Measurements from ENCODE around the gene IQGAP2. TPM values are rescaled to one million over a fixed set of nuclear protein-coding genes. Genes with fewer than 3 reads are reported as not detected.

The IQGAP2 gene
- total RNA-seq, 1 experiment from 2014 or later: 1.5 TPM

GRCh38 chr5:76718880-76719279, 315.8 kb downstream of the IQGAP2 start:
- peak overlapping the region; percentile 51 for H3K27ac Mint-ChIP-seq (ENCODE audit: low read depth, unreplicated experiment)
- CTCF ChIA-PET: interaction anchor here (0.8 to 1.3 kb wide), 3 partner anchors 9 to 19 kb away, joined by 4 to 5 read pairs (median 5); no protein-coding TSS in a partner anchor

GRCh38 chr5:76720988-76721569, 318.0 kb downstream of the IQGAP2 start:
- no peaks in the 10 kb centered on the region for H3K27me3 Mint-ChIP-seq (ENCODE audit: insufficient read depth, unreplicated experiment)
- ChIA-PET POLR2A (no interaction called here), CTCF (interaction anchor here (0.6 to 2.8 kb wide), 3 partner anchors 26 to 67 kb away, joined by 3 to 14 read pairs (median 3); no protein-coding TSS in a partner anchor)
- peaks cover 25% of the 10 kb centered on the region for H3K4me1 Mint-ChIP-seq (ENCODE audit: insufficient read depth, unreplicated experiment)
- no TSS peak for BruUV-seq (replicated peaks)
- no peaks in the 10 kb centered on the region for H3K9me3 Mint-ChIP-seq (ENCODE audit: unreplicated experiment)
- no peak for DNase-seq (ENCODE audit: unreplicated experiment)
- H3K27ac Mint-ChIP-seq (ENCODE audit: low read depth, unreplicated experiment): no peak overlapping the region
- H3K36me3 Mint-ChIP-seq (ENCODE audit: insufficient read depth, unreplicated experiment): peaks cover 23% of the 10 kb centered on the region
- intact Hi-C loops (cut with micrococcal nuclease): no loop called here
- no peak overlapping the region for H3K4me3 Mint-ChIP-seq (ENCODE audit: unreplicated experiment)
- TF ChIP-seq CTCF (IDR thresholded peaks at IDR 0.05; ENCODE audit: unreplicated experiment): no peak

More at GRCh38 chr5:76718880-76719279, 315.8 kb downstream of the IQGAP2 start:
- H3K27me3 Mint-ChIP-seq (ENCODE audit: insufficient read depth, unreplicated experiment): no peaks in the 10 kb centered on the region
- H3K36me3 Mint-ChIP-seq (ENCODE audit: insufficient read depth, unreplicated experiment): peaks cover 17% of the 10 kb centered on the region
- no peak for DNase-seq (ENCODE audit: unreplicated experiment)
- H3K4me3 Mint-ChIP-seq (ENCODE audit: unreplicated experiment): no peak overlapping the region
- H3K9me3 Mint-ChIP-seq (ENCODE audit: unreplicated experiment): no peaks in the 10 kb centered on the region
- BruUV-seq (replicated peaks): no TSS peak
- POLR2A ChIA-PET: no interaction called here
- no peak for TF ChIP-seq CTCF (IDR thresholded peaks at IDR 0.05; ENCODE audit: unreplicated experiment)
- intact Hi-C loops (cut with micrococcal nuclease): loop anchor here (5.0 kb wide), 2 partner anchors 38 to 53 kb away; no protein-coding TSS in a partner anchor
- H3K4me1 Mint-ChIP-seq (ENCODE audit: insufficient read depth, unreplicated experiment): peaks cover 16% of the 10 kb centered on the region

GRCh38 chr5:76723266-76723665, 320.2 kb downstream of the IQGAP2 start:
- no peak for DNase-seq (ENCODE audit: unreplicated experiment)
- Mint-ChIP-seq H3K9me3 (ENCODE audit: unreplicated experiment) (peaks cover 4% of the 10 kb centered on the region), H3K27me3 (ENCODE audit: insufficient read depth, unreplicated experiment) (no peaks in the 10 kb centered on the region), H3K4me1 (ENCODE audit: insufficient read depth, unreplicated experiment) (peaks cover 18% of the 10 kb centered on the region), H3K36me3 (ENCODE audit: insufficient read depth, unreplicated experiment) (peaks cover 30% of the 10 kb centered on the region), H3K27ac (ENCODE audit: low read depth, unreplicated experiment) (peak overlapping the region; percentile 77), H3K4me3 (ENCODE audit: unreplicated experiment) (no peak overlapping the region)
- BruUV-seq (replicated peaks): no TSS peak
- CTCF ChIA-PET: interaction anchor here (1.2 to 2.8 kb wide), 2 partner anchors 51 to 139 kb away, joined by 3 to 14 read pairs; no protein-coding TSS in a partner anchor
- no peak for TF ChIP-seq CTCF (IDR thresholded peaks at IDR 0.05; ENCODE audit: unreplicated experiment)
- intact Hi-C loops (cut with micrococcal nuclease): no loop called here
- POLR2A ChIA-PET: interaction anchor here (0.7 to 1.6 kb wide), 2 partner anchors 51 to 84 kb away, joined by 3 to 4 read pairs; no protein-coding TSS in a partner anchor

DNA sequence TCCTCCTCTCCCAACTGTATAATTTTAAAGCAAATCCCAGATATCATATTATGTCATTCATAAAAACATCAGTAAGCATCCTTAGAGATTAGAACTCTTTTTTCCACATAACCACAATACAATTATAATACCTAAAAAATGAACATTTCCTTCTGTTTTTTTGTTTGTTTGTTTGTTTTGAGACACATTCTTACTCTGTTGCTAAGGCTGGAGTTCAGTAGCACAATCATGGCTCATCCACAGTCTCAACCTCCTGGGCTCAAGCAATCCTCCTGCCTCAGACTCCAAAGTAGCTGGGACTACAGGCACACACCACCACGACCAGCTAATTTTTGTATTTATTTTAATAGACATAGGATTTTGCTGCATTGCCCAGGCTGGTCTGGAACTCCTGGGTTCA, 320.8 kb downstream of the IQGAP2 start:
- peaks cover 12% of the 10 kb centered on the region for H3K4me1 Mint-ChIP-seq (ENCODE audit: insufficient read depth, unreplicated experiment)
- BruUV-seq (replicated peaks): no TSS peak
- ChIA-PET POLR2A (no interaction called here), CTCF (interaction anchor here (2.8 kb wide), 1 partner anchor 50 kb away, joined by 14 read pairs; no protein-coding TSS in a partner anchor)
- H3K27ac Mint-ChIP-seq (ENCODE audit: low read depth, unreplicated experiment): peak overlapping the region; percentile 77
- no peak for DNase-seq (ENCODE audit: unreplicated experiment)
- H3K36me3 Mint-ChIP-seq (ENCODE audit: insufficient read depth, unreplicated experiment): peaks cover 34% of the 10 kb centered on the region
- intact Hi-C loops (cut with micrococcal nuclease): no loop called here
- H3K4me3 Mint-ChIP-seq (ENCODE audit: unreplicated experiment): no peak overlapping the region
- H3K9me3 Mint-ChIP-seq (ENCODE audit: unreplicated experiment): peaks cover 8% of the 10 kb centered on the region
- TF ChIP-seq CTCF (IDR thresholded peaks at IDR 0.05; ENCODE audit: unreplicated experiment): no peak
- no peaks in the 10 kb centered on the region for H3K27me3 Mint-ChIP-seq (ENCODE audit: insufficient read depth, unreplicated experiment)
